HG03135 (cell line): Measurements from ENCODE around the gene LGALS3.
"Not testable (repeated sequence)": the region's sequence is repeated elsewhere in the genome, so short reads cannot be mapped to it uniquely, and the experiment has no call there.

Experiments used
- ATAC-seq: cut with Tn5 transposase; IDR thresholded peaks from one replicate; pipeline ENCODE4 v1.9.1; 2021; ENCODE audit warnings: mild to moderate bottlenecking, moderate library complexity; ENCODE audit not compliant: unreplicated experiment

The LGALS3 gene

GRCh38 chr14:55129086-55129427, at the start of gene LGALS3:
Gene LGALS3 (plus strand): TSS chr14:55129252. CDS start chr14:55137374, 8,122 bp downstream.
- ATAC-seq, result peak; percentile 53

GRCh38 chr14:55079961-55080360, 49.1 kb upstream of the LGALS3 start:
- not testable (repeated sequence) for ATAC-seq

- ATAC-seq, result no peak
Measured at GRCh38 chr14:55084401-55085059, 44.5 kb upstream of the LGALS3 start.

- ATAC-seq, result no peak
Measured at GRCh38 chr14:55085060-55085660, 43.9 kb upstream of the LGALS3 start.

- ATAC-seq, result no peak
Measured at GRCh38 chr14:55086938-55087337, 42.1 kb upstream of the LGALS3 start.

GRCh38 chr14:55088356-55088755, 40.7 kb upstream of the LGALS3 start:
- no peak for ATAC-seq

- ATAC-seq, result no peak
Measured at GRCh38 chr14:55092341-55092740, 36.7 kb upstream of the LGALS3 start.

- no peak for ATAC-seq
Measured at GRCh38 chr14:55094292-55095157, 34.5 kb upstream of the LGALS3 start.

GRCh38 chr14:55097881-55098560, 31.0 kb upstream of the LGALS3 start:
- peak; percentile 80 for ATAC-seq

- ATAC-seq, result no peak
Measured at GRCh38 chr14:55098561-55098898, 30.5 kb upstream of the LGALS3 start.

- no peak for ATAC-seq
Measured at GRCh38 chr14:55099756-55100155, 29.3 kb upstream of the LGALS3 start.

GRCh38 chr14:55101698-55102097, 27.4 kb upstream of the LGALS3 start:
- ATAC-seq, result no peak

GRCh38 chr14:55102141-55102621, 26.9 kb upstream of the LGALS3 start:
- ATAC-seq, result peak; percentile 65

GRCh38 chr14:55103005-55103640, 25.9 kb upstream of the LGALS3 start:
- ATAC-seq, result peak; percentile 35

GRCh38 chr14:55103971-55104954, 24.8 kb upstream of the LGALS3 start:
- no peak for ATAC-seq

GRCh38 chr14:55105991-55106390, 23.1 kb upstream of the LGALS3 start:
- ATAC-seq, result no peak

GRCh38 chr14:55107766-55108554, 21.1 kb upstream of the LGALS3 start:
- no peak for ATAC-seq

GRCh38 chr14:55109836-55110235, 19.2 kb upstream of the LGALS3 start:
- ATAC-seq, result no peak
